ENCODE data around the gene SLC6A4. TPM values are rescaled to one million over a fixed set of nuclear protein-coding genes. Genes with fewer than 3 reads are reported as not detected.

Gene SLC6A4
- total and polyA plus RNA-seq, 12 donors: 0.13 to 0.71 (median 0.29) TPM; not detected in 1

DNA sequence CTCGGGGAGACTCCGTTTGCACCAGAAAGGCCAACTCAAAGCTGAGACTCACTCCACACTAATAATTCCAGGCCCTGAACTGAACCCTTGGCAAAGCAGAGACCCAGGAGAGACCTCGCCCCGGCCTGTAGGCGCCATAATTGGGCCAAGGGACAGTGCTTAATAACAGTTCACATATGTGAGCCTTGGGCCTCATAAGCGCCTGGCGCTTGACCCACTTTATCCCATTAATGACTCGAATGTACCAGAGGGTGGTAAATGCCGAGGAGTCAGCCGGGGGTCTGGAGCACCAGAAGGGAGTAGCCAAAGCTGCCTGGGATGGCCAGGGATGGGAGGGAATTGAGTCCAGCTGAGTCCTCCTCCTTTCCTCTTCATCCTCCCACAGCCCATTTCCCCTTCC is 24.6 kb downstream of the SLC6A4 start:
- Histone ChIP-seq H3K36me3 (no peaks in the 10 kb centered on the region), H3K4me3 (no peak overlapping the region), H3K4me1 (no peaks in the 10 kb centered on the region), H3K9me3 (no peaks in the 10 kb centered on the region), H3K27me3 (no peaks in the 10 kb centered on the region), H3K27ac (no peak overlapping the region)
- no peak for TF ChIP-seq CTCF (IDR thresholded peaks at IDR 0.05)
- 87 to 90% methylated on average over 10 of the region's 10 CpGs for WGBS, 2 donors
- DNase-seq: no peak
- intact Hi-C loops (cut with DNase I): no loop called here
- ATAC-seq: no peak

GRCh38 chr17:30210366-30210765 is 25.1 kb downstream of the SLC6A4 start:
- intact Hi-C loops (cut with DNase I): no loop called here
- no peaks in the 10 kb centered on the region for H3K27me3 ChIP-seq
- DNase-seq (no peak), ATAC-seq (no peak)
- H3K27ac ChIP-seq: no peak overlapping the region
- no peaks in the 10 kb centered on the region for H3K36me3 ChIP-seq
- H3K4me1 ChIP-seq: no peaks in the 10 kb centered on the region
- no peaks in the 10 kb centered on the region for H3K9me3 ChIP-seq
- no peak overlapping the region for H3K4me3 ChIP-seq
- WGBS, 2 donors: 92 to 93% methylated on average over 11 of the region's 11 CpGs
- no peak for TF ChIP-seq CTCF (IDR thresholded peaks at IDR 0.05)

DNA sequence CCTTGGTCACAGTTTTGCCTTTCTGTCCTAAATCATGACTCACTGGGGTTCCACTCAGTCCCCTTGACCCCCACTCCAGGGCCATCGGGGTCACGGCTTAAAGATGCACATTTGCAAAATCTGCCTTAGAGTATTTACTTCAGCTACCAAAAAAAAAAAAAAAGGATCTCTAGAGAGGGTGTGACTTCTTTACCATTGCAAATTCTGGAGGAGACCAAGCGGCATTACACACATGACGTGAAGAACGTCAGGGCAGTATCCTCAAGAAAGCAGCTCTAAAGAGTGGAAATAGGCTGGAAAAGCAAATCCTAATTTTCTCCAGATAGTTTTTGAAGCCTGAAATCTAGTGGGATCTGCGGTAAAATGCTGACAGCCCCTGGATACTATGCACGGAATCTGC is 25.6 kb downstream of the SLC6A4 start:
- Histone ChIP-seq H3K9me3 (no peaks in the 10 kb centered on the region), H3K36me3 (no peaks in the 10 kb centered on the region), H3K27ac (no peak overlapping the region), H3K4me3 (no peak overlapping the region), H3K4me1 (no peaks in the 10 kb centered on the region), H3K27me3 (peaks cover 0 to 2% (median 0%) of the 10 kb centered on the region in 7 donors)
- intact Hi-C loops (cut with DNase I): no loop called here
- DNase-seq (no peak), ATAC-seq (no peak)
- WGBS, 2 donors: 93 to 94% methylated on average over 7 of the region's 7 CpGs
- no peak for TF ChIP-seq CTCF (IDR thresholded peaks at IDR 0.05)

DNA sequence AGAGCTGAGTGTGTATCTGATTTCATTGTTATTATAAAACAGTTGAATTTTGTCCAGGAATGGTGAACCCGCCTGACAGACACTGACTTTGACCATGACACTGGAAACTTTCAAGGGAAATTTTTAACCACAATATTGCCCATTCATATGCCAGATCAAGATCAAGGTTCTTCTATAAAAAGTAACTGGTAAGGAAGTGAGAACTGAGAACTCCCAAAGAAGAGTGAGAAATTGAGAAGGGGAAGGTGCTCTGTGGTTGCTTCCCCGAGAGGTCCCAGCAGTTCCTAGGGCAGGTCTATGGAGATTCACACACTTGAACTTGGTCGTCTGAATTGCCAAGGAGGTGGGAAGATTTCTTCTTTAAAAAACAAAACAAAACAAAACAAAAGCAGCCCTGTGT is 27.3 kb downstream of the SLC6A4 start:
- 73 to 78% methylated on average over 3 of the region's 3 CpGs for WGBS, 2 donors
- no peak overlapping the region for H3K27ac ChIP-seq
- H3K4me3 ChIP-seq: no peak overlapping the region
- intact Hi-C loops (cut with DNase I): no loop called here
- peaks cover 0 to 9% (median 0%) of the 10 kb centered on the region in 7 donors for H3K27me3 ChIP-seq
- H3K4me1 ChIP-seq: no peaks in the 10 kb centered on the region
- DNase-seq: no peak
- no peaks in the 10 kb centered on the region for H3K9me3 ChIP-seq
- no peak for TF ChIP-seq CTCF (IDR thresholded peaks at IDR 0.05)
- no peak for ATAC-seq
- no peaks in the 10 kb centered on the region for H3K36me3 ChIP-seq

All from heart right ventricle (tissue), 16 donors.